ENCODE results near the gene MPV17. TPM values are rescaled to one million over a fixed set of nuclear protein-coding genes. Genes with fewer than 3 reads are reported as not detected.

Gene MPV17
- total and polyA plus RNA-seq, 2 of the 13 experiments (the other 11 are each of a cell fraction or from before 2014, with no cell fraction given): 48.9 to 129 TPM

- TF ChIP-seq, protein P1, sequence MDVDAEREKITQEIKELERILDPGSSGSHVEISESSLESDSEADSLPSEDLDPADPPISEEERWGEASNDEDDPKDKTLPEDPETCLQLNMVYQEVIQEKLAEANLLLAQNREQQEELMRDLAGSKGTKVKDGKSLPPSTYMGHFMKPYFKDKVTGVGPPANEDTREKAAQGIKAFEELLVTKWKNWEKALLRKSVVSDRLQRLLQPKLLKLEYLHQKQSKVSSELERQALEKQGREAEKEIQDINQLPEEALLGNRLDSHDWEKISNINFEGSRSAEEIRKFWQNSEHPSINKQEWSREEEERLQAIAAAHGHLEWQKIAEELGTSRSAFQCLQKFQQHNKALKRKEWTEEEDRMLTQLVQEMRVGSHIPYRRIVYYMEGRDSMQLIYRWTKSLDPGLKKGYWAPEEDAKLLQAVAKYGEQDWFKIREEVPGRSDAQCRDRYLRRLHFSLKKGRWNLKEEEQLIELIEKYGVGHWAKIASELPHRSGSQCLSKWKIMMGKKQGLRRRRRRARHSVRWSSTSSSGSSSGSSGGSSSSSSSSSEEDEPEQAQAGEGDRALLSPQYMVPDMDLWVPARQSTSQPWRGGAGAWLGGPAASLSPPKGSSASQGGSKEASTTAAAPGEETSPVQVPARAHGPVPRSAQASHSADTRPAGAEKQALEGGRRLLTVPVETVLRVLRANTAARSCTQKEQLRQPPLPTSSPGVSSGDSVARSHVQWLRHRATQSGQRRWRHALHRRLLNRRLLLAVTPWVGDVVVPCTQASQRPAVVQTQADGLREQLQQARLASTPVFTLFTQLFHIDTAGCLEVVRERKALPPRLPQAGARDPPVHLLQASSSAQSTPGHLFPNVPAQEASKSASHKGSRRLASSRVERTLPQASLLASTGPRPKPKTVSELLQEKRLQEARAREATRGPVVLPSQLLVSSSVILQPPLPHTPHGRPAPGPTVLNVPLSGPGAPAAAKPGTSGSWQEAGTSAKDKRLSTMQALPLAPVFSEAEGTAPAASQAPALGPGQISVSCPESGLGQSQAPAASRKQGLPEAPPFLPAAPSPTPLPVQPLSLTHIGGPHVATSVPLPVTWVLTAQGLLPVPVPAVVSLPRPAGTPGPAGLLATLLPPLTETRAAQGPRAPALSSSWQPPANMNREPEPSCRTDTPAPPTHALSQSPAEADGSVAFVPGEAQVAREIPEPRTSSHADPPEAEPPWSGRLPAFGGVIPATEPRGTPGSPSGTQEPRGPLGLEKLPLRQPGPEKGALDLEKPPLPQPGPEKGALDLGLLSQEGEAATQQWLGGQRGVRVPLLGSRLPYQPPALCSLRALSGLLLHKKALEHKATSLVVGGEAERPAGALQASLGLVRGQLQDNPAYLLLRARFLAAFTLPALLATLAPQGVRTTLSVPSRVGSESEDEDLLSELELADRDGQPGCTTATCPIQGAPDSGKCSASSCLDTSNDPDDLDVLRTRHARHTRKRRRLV (CRISPR knock-in tag; IDR thresholded peaks at IDR 0.05): 0 out of 2 replicates have a peak, but pooled peaks have one; percentile 10
- TF ChIP-seq, protein P2, sequence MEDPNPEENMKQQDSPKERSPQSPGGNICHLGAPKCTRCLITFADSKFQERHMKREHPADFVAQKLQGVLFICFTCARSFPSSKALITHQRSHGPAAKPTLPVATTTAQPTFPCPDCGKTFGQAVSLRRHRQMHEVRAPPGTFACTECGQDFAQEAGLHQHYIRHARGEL (CRISPR knock-in tag; IDR thresholded peaks at IDR 0.05): no peak
- TF ChIP-seq ATF1 (CRISPR knock-in tag; IDR thresholded peaks at IDR 0.05) (no peak), ZNF670 (CRISPR knock-in tag; IDR thresholded peaks at IDR 0.05; ENCODE audit: borderline replicate concordance) (0 out of 2 replicates have a peak, but pooled peaks have one; percentile 49), MED13 (CRISPR knock-in tag; IDR thresholded peaks at IDR 0.05) (no peak), NR1H2 (CRISPR knock-in tag; IDR thresholded peaks at IDR 0.05; ENCODE audit: borderline replicate concordance, low read depth) (no peak), CENPBD1 (CRISPR knock-in tag; IDR thresholded peaks at IDR 0.05; ENCODE audit: borderline replicate concordance, low read depth) (no peak), NKX3-1 (CRISPR knock-in tag; IDR thresholded peaks at IDR 0.05) (0 out of 2 replicates have a peak, but pooled peaks have one; percentile 24), ZFP82 (CRISPR knock-in tag; IDR thresholded peaks at IDR 0.05; ENCODE audit: borderline replicate concordance) (0 out of 2 replicates have a peak, but pooled peaks have one; percentile 58), YEATS2 (CRISPR knock-in tag; IDR thresholded peaks at IDR 0.05; ENCODE audit: borderline replicate concordance) (no peak), RNF2 (conservative IDR thresholded peaks at IDR 0.05; ENCODE audit: low read depth) (no peak), KDM4B (CRISPR knock-in tag; IDR thresholded peaks at IDR 0.05) (no peak), ZNF138 (CRISPR knock-in tag; IDR thresholded peaks at IDR 0.05; ENCODE audit: low read depth) (no peak), HNF4G (IDR thresholded peaks at IDR 0.05; ENCODE audit: borderline replicate concordance, low read depth, low read length) (no peak), HNF4G (CRISPR knock-in tag; IDR thresholded peaks at IDR 0.05; ENCODE audit: borderline replicate concordance, low read depth) (no peak)
- TF ChIP-seq, protein P3, sequence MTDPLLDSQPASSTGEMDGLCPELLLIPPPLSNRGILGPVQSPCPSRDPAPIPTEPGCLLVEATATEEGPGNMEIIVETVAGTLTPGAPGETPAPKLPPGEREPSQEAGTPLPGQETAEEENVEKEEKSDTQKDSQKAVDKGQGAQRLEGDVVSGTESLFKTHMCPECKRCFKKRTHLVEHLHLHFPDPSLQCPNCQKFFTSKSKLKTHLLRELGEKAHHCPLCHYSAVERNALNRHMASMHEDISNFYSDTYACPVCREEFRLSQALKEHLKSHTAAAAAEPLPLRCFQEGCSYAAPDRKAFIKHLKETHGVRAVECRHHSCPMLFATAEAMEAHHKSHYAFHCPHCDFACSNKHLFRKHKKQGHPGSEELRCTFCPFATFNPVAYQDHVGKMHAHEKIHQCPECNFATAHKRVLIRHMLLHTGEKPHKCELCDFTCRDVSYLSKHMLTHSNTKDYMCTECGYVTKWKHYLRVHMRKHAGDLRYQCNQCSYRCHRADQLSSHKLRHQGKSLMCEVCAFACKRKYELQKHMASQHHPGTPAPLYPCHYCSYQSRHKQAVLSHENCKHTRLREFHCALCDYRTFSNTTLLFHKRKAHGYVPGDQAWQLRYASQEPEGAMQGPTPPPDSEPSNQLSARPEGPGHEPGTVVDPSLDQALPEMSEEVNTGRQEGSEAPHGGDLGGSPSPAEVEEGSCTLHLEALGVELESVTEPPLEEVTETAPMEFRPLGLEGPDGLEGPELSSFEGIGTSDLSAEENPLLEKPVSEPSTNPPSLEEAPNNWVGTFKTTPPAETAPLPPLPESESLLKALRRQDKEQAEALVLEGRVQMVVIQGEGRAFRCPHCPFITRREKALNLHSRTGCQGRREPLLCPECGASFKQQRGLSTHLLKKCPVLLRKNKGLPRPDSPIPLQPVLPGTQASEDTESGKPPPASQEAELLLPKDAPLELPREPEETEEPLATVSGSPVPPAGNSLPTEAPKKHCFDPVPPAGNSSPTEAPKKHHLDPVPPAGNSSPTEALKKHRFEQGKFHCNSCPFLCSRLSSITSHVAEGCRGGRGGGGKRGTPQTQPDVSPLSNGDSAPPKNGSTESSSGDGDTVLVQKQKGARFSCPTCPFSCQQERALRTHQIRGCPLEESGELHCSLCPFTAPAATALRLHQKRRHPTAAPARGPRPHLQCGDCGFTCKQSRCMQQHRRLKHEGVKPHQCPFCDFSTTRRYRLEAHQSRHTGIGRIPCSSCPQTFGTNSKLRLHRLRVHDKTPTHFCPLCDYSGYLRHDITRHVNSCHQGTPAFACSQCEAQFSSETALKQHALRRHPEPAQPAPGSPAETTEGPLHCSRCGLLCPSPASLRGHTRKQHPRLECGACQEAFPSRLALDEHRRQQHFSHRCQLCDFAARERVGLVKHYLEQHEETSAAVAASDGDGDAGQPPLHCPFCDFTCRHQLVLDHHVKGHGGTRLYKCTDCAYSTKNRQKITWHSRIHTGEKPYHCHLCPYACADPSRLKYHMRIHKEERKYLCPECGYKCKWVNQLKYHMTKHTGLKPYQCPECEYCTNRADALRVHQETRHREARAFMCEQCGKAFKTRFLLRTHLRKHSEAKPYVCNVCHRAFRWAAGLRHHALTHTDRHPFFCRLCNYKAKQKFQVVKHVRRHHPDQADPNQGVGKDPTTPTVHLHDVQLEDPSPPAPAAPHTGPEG (CRISPR knock-in tag; IDR thresholded peaks at IDR 0.05): no peak
- TF ChIP-seq, protein P4, sequence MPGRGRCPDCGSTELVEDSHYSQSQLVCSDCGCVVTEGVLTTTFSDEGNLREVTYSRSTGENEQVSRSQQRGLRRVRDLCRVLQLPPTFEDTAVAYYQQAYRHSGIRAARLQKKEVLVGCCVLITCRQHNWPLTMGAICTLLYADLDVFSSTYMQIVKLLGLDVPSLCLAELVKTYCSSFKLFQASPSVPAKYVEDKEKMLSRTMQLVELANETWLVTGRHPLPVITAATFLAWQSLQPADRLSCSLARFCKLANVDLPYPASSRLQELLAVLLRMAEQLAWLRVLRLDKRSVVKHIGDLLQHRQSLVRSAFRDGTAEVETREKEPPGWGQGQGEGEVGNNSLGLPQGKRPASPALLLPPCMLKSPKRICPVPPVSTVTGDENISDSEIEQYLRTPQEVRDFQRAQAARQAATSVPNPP (CRISPR knock-in tag; IDR thresholded peaks at IDR 0.05): no peak
Measured at GRCh38 chr2:27354597-27354927, 31.7 kb upstream of the MPV17 start (continued).

All from HepG2 (cell line).